OCI-M1 (cell line): ENCODE measurements around the gene RPP38.

Source experiments
- DNase-seq: peaks from one replicate; lab custom pipeline; 2025; lab: John Stamatoyannopoulos, UW

Gene RPP38

DNA sequence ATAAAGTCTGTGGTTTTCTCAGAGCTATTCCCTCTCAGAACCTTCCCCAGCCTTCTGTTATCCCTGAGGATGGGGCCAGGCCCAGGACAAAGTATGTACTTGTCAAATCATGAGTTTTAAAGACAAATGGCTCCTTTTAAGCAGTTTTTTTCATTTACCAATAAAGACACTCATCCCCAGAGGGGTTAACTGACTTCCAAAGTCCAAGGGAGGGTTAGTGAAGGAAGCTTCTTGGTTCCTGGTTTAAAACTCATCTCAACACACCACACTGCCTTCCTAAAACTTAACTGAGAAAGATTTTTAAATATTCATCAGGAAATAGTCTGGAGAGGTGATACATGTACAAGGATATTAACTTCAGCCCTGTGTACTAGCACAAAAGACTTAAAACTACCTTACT lies 55.4 kb downstream of the RPP38 start:
- no peak for DNase-seq
